ENCODE results near the gene ARIH2.
A peak's percentile ranks its signal among the peaks of the same experiment; 100 is the strongest.

ARIH2 gene

DNA sequence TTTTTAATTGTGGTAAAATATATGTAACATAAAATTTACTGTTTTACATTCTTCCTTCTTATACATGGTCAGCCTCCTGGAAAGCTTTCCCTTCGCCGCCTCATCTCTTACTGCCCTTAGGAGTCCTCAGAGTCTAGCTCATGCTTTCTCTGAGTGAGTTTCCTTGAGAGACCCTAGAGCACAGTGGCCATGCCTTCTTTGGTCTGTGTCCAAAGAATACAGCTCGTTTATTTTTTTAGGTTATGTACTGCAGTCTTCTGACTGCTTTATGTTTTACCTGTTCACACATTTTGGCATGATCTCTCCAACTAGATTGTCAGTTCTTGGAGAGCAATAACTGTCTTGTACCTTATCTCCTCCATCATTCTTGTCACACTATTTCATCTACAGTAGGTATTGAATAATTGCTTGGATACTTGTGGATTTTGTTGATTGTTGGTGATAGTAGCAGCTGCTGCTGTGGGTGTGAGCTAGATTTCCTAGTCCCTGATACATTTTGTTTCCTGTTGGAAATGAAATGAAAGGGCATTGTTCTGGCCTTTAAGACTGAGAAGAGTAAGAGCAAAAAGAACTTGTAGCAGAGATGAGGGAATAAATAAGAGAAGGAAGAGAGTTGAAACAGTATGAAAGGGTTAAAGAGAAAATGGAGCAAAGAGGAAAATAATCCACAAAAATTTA, 10.9 kb downstream of the ARIH2 start:
- DNase-seq, result no peak

DNA sequence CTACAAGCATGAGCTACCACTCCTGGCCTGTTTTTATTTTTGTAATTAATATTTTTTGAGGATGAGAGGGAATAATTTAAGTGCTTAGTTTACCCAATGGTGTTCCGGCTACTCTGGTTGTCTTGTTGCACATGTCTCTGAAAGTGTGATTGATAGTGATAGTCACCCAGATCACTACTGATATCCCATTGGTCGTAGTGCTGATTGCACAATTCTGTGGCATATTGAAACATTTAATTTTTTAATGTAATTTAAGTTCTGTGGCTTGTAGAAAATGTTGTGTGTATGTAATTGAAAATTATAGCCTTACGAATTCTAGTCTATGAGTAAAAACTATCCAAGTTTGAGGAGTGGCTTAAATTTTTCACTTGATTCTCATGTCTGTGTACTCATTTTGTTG, 11.9 kb downstream of the ARIH2 start:
- no peak for DNase-seq

DNA sequence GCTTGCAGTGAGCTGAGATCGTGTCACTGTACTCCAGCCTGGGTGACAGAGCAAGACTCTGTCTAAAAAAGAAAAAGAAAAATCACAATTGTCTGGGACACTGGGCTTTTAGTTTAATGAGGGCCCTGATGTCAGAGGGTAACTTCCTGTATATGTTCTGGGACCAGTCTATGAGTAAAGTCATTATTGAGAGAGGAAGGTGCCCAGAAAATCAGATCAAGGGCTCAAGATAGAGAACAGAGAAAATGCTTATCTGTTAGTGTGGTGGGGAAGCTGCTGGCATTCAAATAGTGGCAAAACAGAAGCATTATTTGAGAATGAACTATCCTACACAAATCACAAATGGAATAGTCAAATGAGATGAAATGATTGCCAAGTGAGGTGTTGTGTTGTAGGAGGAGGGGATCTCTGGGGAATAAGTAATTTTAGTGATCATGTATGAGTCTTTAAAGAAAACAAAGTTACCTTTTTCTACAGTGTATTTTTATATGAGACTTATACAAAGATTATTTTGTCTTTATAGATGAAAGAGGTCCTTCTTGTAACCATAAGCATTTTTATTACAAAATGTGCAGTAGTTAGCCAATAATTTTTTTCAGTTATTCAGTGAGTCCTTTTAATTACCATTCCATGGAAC, 13.4 kb downstream of the ARIH2 start:
- DNase-seq, result no peak

DNA sequence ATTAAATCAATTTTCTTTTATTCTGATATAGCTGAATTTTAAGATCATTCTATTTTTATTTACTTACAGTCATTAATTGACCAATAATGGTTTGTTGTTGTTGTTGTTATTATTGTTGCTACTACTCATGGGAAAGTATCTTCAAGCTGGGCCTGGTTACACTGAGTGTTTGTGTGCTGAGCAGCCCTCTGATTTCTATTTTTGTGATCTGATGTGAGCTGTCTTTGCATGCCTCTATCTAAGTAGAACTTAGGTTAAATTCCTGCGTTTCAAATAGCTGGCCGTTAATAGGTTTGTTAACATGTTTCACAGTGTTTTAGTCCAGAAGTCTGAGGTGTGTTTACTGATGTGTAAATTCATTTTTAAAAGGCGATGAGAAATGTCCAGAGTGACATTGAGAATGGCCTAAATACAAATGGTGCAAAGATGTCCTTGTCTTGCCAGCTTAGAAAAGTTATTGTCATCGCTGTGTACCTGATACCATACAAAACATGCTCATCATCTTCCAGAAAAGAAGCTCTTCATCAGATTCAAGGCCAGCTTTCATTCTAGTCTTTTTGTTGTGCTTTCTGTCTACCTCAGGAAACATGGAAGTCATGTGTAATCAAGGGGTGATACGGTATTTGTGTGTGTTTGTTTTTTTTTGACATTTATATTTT, 15.8 kb downstream of the ARIH2 start:
- DNase-seq, result peak; percentile 2

DNA sequence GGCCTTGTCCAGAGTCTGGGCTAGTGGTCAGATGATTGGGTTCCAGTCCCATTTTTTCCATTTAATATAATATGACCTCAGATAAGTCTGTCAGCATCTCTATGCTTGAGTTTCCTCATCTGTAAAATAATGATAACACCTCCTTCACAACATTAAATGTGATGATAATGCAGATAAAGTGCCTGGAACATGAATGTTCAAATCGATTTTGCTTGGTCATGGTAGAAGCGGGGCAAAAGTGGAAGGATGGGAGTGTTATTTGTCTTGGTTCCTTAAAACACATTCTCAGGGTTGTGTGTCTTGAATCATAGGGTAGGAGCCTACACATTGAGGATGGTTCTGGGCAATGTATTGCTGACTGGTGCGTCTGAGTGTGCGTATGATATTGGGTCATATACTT, 16.9 kb downstream of the ARIH2 start:
- no peak for DNase-seq

DNA sequence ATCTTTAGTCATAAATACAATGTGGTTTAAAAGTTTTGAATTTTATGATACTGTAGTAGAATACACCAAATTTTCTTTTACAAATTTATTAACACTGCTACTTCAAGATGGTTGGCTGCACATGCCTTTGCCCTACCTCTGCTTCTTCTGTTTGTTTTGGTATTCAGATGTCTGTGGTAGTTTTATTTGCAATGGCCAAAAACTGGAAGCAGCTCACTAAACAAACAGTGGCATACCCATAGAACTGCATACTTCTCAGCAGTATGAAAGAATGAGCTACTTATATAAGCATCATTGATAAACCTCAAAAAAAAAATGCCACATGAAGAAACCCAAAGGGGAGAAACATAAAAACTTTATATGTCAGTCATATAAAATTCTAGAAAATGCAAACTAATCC, 19.5 kb downstream of the ARIH2 start:
- no peak for DNase-seq

DNA sequence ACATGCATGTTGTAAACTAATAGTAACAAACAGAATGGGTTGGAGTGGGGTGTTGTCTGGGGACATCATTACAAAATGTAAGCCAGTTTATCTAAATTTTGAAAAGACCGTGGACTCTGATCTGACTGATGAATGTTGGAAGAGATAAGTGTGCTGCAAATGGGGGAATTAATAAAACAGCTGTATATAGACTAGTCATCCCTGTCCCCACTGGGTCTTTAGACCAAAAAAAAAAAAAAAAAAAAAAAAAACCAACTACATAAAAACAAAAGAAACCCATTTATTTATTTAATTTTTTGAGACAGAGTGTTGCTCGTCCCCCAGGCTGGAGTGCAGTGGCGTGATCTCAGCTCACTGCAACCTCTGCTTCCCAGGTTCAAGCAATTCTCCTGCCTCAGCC, 20.0 kb downstream of the ARIH2 start:
- no peak for DNase-seq

DNA sequence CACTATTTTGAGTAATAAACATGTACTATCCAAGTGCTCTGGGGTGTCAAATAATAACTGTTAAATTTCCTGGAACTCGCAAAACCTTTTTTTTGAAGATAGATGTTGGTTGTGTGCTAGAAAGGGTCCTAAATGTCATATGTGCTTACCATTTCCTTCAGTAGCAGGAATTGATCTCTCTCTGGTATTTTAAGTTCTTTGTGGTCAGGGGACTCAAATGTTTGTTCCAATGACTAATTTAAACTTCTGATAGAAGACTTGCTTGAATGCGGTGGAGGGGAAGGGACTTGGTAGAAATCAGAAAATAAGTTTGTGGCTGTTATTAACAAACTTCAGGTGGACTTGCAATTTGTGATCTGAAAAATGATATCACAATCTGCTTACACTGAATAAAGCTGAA, 26.8 kb downstream of the ARIH2 start:
- DNase-seq, result no peak

DNA sequence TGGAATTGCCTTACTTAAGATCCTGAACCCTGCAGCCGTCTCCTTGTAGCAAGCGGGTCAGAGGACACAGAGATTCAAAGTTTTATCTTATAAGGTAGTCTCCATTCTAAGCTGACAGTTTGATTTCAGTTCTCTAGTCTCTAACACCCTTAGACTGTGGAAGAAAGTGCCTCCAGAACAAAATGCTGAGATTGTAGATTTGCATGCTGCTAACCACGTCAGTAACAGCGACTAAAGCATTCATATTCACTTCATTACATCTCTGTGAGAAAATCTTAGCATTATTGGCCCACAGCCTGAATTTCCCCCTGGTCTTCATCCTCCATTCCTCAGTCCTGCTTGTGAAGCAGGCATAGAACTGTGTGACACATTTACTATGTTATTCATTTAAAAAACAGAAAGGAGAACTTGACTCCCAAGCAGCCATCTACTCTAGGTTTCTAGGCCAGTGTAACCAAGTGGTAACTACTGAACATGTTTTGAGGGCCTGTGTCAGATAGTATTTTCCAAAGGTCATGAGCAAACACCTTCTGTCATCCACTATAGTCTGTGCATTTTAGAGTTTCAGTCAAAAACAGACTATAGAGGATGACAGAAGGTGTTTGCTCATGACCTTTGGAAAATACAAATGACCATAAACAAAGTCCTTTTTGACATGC, 27.4 kb downstream of the ARIH2 start:
- no peak for DNase-seq

DNA sequence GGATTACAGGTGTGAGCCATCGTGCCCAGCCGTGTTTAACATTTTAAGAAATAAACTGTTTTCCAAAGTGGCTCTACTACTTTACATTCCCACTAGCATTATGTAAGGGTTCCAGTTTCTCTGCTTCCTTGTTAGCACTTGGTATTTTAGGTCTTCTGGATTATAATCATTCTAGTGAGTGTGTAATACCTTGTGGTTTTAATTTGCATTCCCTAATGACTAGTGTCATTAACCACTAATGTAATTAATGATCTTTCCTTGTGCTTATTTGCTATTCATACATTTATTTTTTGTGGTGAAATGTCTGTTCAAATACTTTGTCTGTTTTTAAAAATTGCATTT, 30.7 kb downstream of the ARIH2 start:
- DNase-seq, result no peak

DNA sequence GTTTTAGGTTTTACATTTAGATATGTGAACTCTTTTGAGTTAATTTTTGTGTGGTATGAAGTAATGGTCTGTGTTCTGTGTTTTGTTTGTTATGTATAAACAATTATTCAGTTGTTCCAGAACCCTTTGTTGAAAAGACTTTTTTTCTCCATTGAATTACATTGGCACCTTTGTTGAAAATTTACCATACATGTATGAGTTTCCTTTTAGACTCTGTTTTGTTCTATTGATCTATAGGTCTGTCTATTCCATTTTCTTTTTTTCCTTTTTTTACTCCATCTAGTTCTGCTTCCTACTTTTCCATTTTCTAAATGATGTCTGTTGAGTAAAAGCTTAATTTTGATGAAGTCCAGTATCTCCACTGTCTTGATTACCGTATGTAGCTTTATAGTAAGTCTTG, 31.4 kb downstream of the ARIH2 start:
- no peak for DNase-seq

DNA sequence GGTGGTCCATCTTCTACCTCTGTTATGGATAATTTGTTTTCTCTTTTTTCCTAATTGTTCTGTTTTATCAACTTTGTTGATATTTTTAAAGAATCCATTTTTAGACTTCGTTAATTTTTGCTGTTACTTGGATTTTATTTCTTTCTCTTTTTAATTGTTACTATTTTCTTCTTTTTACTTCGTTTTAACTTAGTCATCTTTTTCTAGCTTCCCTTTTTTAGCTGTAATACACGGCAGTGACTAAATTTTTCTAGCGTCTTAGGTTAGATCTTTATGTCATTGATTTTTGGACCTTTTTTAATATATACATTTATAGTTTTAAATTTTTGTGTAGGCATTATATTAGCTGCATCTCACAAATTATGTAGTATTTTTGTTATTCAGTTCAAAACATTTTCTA, 33.1 kb downstream of the ARIH2 start:
- no peak for DNase-seq

DNA sequence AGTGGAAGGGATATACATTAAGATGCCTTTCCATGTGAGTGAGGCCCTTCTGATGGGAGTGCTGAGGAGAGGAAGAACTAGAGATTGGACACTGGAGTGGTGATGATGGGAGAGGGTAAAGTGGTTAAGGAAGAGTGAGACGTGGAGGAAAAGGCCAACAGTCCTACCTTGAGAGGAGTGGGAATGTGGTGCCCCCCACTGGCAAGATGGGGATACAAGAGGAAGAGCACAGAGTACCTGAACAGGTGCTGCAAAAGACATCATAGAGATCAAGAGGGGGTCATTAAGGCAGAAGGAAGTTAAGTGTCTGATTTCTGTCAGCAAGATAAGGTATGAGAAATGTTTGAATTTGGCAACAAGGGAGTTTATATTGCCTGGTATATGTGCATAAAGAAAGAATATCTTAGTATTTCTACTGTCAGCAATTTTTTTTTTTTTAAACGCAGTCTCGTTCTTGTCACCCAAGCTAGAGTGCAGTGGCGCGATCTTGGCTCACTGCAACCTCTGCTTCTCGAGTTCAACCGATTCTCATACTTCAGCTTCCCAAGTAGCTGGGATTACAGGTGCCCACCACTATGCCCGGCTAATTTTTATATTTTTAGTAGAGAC, 34.0 kb downstream of the ARIH2 start:
- peak; percentile 72 for DNase-seq

DNA sequence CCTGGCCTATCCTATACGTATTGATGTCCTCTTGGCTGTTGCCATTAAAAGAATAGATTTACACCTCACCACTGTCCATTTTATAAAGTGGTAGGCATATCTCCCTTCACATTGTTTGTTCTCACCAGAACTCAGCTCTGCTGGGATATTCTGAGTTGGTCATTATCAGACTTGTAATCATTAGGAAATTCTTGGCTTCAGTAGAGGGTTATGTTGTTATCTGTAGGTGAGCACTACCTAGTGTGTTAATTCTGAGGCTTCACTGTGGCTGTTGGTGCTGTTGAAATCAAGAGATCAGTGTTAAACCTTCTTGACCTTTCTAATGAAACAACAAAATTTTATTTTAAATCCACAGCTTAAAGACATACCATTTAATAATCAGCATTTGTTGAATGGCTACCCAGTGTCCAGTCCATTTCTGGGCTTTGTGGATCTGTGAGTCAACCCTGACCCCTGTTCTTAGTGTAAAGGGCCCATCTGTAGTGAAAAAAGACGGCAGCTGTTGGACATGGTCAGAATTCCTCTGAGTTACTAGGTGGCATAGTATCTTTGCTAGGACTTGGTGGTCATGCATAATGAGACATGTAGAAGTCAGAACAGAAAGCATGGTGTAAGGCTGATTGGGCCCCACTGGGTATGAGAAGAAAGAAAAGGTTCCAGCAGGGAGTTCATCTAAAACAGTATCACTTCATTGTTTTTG, 38.5 kb downstream of the ARIH2 start:
- DNase-seq, result no peak

DNA sequence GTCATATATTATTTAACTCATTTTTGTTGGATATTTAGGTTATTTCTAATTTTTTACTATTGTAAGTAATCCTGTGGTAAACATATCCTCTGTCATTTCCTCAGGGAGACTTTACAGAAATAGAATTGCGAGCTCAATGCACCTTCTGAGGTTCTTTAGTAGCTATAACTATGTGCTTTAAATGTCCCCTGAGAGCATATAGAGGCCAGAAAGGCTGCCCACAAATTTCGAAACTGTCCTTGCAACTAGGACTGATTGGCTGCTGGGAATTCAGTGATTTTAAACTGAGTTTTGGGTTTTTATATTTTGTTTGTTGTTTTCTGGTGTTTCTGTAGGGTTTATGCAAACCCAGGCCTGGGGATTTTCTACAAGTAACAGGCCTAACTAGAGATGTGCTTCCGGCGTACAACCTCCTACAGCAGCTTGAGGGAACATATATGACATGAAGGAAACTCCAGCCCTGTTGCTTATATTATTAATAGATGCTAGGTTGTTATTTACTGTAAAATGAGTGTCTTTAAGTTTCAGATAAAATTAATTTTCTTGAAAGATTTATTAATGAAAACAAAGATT, 42.3 kb downstream of the ARIH2 start:
- DNase-seq, result no peak

DNA sequence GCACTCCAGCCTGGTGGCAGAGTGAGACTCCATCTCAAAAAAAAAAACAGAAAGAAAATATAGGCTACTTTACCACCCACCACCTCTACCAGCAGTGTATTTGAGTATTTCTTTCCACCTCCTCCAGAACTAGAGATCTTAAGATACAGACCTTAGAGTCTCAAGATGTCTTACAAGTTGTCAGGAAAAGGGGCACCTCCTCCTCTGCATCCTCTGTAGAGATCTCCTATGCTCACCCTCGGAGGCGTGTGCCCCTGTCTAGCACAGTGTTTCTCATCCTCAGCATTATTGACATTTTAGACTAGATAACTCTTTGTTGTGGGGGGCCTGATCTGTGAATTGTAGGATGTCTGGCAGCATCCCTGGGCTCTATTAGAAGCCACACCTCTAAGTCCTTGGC, 43.7 kb downstream of the ARIH2 start:
- peak; percentile 13 for DNase-seq

DNA sequence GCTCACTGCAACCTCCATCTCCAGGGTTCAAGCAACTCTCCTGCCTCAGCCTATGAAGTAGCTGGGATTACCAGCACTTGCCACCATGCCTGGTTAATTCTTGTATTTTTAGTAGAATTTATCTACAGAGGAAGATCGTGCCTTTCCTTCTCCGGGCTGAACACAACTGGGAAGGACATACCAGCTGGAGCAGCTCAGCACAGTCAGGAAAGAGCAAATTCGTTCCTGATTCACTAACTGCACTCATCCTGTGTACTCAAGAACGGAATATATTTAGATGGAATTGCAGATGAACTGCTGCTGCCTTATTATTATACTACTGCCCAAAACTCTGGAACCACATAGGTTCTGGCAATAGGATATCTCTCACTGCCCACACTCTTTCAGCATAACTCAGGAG, 44.3 kb downstream of the ARIH2 start:
- DNase-seq, result peak; percentile 10

DNA sequence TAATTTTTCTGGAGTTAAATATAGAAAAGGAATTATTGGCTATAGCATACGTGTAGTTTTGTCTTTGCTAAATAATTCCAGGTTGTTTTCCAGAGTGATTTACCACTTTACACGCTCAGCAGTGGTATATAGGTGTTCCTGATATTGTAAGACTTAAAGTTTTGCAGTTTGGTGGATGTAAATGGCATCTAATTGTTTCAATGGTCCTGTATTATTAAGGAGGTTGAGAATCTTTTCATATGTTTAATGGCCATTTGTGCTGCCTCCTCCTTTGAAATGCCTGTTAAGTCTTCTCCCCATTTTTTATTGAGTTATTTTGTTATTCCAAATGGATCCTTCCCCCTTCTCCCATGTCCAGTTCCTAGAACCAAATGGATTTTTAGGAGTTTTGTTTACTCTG, 44.9 kb downstream of the ARIH2 start:
- DNase-seq, result no peak

DNA sequence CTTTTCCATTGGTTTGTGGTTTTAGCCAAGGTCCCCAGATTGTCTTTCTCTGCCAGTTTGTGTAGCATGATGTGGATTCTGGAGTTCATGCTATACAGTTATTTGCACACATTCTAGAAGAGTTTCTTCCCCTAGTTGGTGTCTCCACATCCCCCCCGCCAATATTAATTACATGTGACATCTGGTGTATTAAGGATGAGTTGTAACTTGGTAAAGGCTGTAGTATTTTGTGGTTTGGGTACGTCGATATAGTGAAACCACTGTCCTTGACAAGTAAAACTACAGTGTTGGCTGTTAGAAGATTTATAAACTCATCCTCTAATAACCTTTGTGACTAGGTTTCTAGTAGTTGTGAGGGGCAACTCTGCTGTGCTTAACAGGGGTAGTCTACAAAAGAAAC, 47.7 kb downstream of the ARIH2 start:
- DNase-seq, result no peak

DNA sequence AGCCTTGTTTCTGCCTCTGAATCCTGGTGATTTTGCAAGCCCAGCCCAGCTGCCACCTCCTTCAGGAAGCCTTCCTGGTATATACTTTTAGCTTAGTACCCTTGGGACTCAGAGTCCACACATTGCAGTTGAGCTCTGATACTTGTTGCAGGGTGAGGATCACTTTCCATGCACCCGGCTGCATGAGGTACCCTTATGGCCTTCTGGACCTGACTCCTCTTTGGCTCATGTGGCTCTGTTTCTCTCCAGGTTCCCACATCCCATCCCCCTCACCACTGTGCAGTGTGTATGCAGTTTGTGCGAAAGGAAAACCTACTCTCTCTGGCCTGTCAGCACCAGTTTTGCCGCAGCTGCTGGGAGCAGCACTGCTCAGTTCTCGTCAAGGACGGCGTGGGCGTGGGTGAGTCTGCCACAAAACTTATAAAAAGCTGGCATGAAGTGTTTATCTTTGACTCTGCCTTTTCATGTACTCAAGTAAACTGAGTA, 48.3 kb downstream of the ARIH2 start:
- no peak for DNase-seq

DNA sequence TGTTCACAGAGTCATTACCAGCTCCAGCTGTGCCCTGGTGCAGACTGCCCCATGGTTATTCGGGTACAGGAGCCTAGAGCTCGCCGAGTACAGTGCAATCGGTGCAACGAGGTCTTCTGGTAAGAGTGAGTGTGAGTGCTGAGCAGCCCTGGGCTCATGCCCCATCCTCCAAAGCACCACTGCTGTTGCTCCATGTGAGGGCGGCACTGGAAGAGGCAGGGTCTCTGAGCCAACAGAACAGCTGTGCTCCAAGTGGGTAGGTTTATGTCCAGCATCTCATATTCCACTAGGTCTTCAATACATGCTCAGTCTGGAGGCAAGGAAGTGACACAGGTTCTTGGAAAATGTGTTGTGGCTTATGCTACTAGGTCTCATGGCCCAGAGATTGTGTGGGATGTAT, 51.9 kb downstream of the ARIH2 start:
- DNase-seq, result no peak

DNA sequence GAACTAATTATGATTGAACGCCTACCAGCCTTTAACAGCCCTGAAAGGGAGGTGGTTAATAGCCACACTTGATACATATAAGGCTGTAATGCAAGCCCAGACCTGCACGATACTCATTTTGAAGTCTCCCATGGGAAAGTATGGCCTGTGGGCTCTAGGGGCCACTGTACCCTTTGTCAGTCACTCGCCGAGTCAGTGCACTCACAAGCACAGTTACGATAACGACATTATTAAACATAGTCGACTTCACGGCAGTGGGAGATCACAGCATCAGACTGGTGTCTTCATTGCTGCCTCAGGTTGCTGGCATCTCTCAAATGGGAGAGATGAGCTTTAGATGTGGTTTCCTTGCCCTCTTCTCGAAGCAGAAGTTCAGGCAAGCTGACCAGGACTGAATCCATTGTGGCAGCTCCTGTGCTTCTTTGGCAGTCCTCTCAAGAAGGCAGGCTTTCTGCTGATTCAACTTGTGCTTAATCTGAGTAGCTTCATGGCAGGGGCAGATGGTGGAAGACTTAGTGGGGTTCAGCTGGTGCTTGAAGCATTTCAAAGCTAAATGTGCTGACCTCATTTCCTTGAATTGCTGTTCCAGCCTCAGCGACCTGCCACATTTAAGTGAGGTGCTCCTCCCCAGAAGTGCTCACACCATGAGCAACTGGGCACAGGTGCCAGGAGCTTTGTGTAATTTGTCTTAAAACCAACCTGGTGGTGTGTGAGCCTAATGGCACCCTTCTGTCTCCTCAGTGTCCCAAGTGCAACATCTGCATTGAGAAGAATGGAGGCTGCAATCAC, 55.6 kb downstream of the ARIH2 start:
- no peak for DNase-seq

Data from islet precursor cell (in vitro differentiated cells).